SK-N-MC (cell line): Measurements from ENCODE around the gene CD244.

Source experiments
- EZH2 ChIP-seq: fragments of 200-600 bp; sonication (generic); IDR thresholded peaks from one replicate; pipeline ENCODE4 v1.6.1; 2017; ENCODE audit warnings: antibody characterized with exemption
- FOXP2 ChIP-seq: optimal IDR thresholded peaks from 2 replicates; pipeline ENCODE3; 2011; ENCODE audit warnings: mild to moderate bottlenecking, moderate library complexity; ENCODE audit not compliant: insufficient read depth; ENCODE audit errors: extremely low read length, control extremely low read depth
- POLR2AphosphoS5 ChIP-seq: IDR thresholded peaks from 2 replicates; pipeline ENCODE4 v1.6.1; 2012; ENCODE audit warnings: mild to moderate bottlenecking, low read depth, low read length, borderline replicate concordance

GRCh38 chr1:160850993-160851392, 11.7 kb downstream of the CD244 start:
- TF ChIP-seq EZH2 (no peak), POLR2AphosphoS5 (no peak), FOXP2 (no peak)
